GM12878 (cell line): Measurements from ENCODE around the gene ZNF428. TPM values are rescaled to one million over a fixed set of nuclear protein-coding genes. Genes with fewer than 3 reads are reported as not detected.

Experiments
- ATAC-seq: fragments of 200-7000 bp; cut with Tn5 transposase; 3 replicates; pipeline ENCODE4 v1.9.1; 2020; ENCODE audit warnings: mild to moderate bottlenecking, moderate library complexity
- BruUV-seq: library from RNA; stranded (reverse); fragments of 400-500 nt; replicated peaks from 2 replicates; lab custom pipeline; 2021; lab: Mats Ljungman, UMichigan
- CTCF ChIA-PET: fragments of 300-600 bp; sonication (Branson Sonifier 250); formaldehyde crosslinking; extraction: SDS; loops from one replicate; lab custom pipeline; 2021; ENCODE audit warnings: inconsistent platforms; lab: Yijun Ruan, JAX
- POLR2A ChIA-PET: fragments of 350-600 bp; formaldehyde crosslinking; extraction: SDS; loops from one replicate; lab custom pipeline; 2021; ENCODE audit warnings: inconsistent platforms; lab: Charles Lee
- RAD21 ChIA-PET: fragments of 300-600 bp; sonication (Branson Sonifier 250); formaldehyde crosslinking; loops from one replicate; lab custom pipeline; 2023; ENCODE audit warnings: antibody characterized with exemption; ENCODE audit not compliant: unreplicated experiment; lab: Charles Lee
- SMC1A ChIA-PET: fragments of 300-600 bp; sonication (Branson Sonifier 250); formaldehyde crosslinking; loops from one replicate; lab custom pipeline; 2023; ENCODE audit not compliant: unreplicated experiment, uncharacterized antibody; lab: Charles Lee
- DNase-seq: peaks from one replicate; pipeline ENCODE4 v3.0.0-alpha.2; 2011; ENCODE audit warnings: low read depth, low spot score
- FAIRE-seq: peaks from 3 replicates; lab custom pipeline; 2011; peaks lifted over from hg19 to GRCh38; lab: Jason Lieb, UNC
- H2AFZ ChIP-seq: 2 replicates; pipeline ENCODE4 v1.6.0; 2011; ENCODE audit warnings: low read depth, low read length, control low read depth; ENCODE audit not compliant: control insufficient read depth
- H3K27ac ChIP-seq: 2 replicates; pipeline ENCODE4 v1.5.1; 2011; ENCODE audit warnings: control low read depth; ENCODE audit not compliant: control insufficient read depth, insufficient read depth
- H3K27me3 ChIP-seq, 2 experiments: replicated peaks in 1 of 2; 2 replicates each; pipeline versions ENCODE4 v1.6.0 to v1.6.1; 2011; ENCODE audit warnings: low read length in 1 of 2; ENCODE audit not compliant: control insufficient read depth in 2 of 2, insufficient read depth in 2 of 2
- H3K36me3 ChIP-seq, 2 experiments: 2 replicates each; pipeline ENCODE4 v1.5.1; 2011; ENCODE audit warnings: low read length in 1 of 2; ENCODE audit not compliant: control insufficient read depth in 2 of 2, insufficient read depth in 2 of 2
- H3K4me1 ChIP-seq: 2 replicates; pipeline ENCODE4 v1.6.1; 2011; ENCODE audit warnings: mild to moderate bottlenecking, low read length, moderate library complexity, mixed read lengths; ENCODE audit not compliant: control insufficient read depth, insufficient read depth
- H3K4me2 ChIP-seq: 2 replicates; pipeline ENCODE4 v1.6.0; 2011; ENCODE audit warnings: control low read depth; ENCODE audit not compliant: control insufficient read depth, insufficient read depth
- H3K4me3 ChIP-seq: fragments of 200-600 bp; sonication (generic); 2 replicates; pipeline ENCODE4 v1.5.1; 2016
- H3K79me2 ChIP-seq: 2 replicates; pipeline ENCODE4 v1.6.0; 2011; ENCODE audit warnings: low read length; ENCODE audit not compliant: control insufficient read depth, insufficient read depth
- H3K9ac ChIP-seq: 2 replicates; pipeline ENCODE4 v1.8.0; 2011; ENCODE audit warnings: low read length, control low read depth, mixed read lengths; ENCODE audit not compliant: control insufficient read depth, insufficient read depth
- H3K9me3 ChIP-seq: replicated peaks from 3 replicates; pipeline ENCODE4 v1.5.1; 2011; ENCODE audit warnings: mild to moderate bottlenecking, low read length; ENCODE audit not compliant: control insufficient read depth, insufficient read depth
- H4K20me1 ChIP-seq: 2 replicates; pipeline ENCODE4 v1.6.0; 2011; ENCODE audit not compliant: control insufficient read depth, insufficient read depth
- ATF2 ChIP-seq: IDR thresholded peaks from 2 replicates; pipeline ENCODE4 v1.6.1; 2012; ENCODE audit warnings: low read length, inconsistent platforms
- E2F8 ChIP-seq: fragments of 450-650 bp; IDR thresholded peaks from 2 replicates; pipeline ENCODE4 v1.6.1; 2018; ENCODE audit warnings: mild to moderate bottlenecking, low read depth, moderate library complexity; ENCODE audit not compliant: partially characterized antibody
- ETV6 ChIP-seq, 2 experiments: fragments of 450-650 bp in 1 of 2; IDR thresholded peaks in 1 of 2; conservative IDR thresholded peaks in 1 of 2; 2 replicates each; pipeline ENCODE4 v1.6.1; 2014; ENCODE audit warnings: antibody characterized with exemption in 1 of 2, borderline replicate concordance in 1 of 2, low read depth in 1 of 2, mild to moderate bottlenecking in 1 of 2, moderate library complexity in 1 of 2
- HDAC6 ChIP-seq: fragments of 200-600 bp; sonication (generic); IDR thresholded peaks from one replicate; pipeline ENCODE4 v1.8.0; 2017; ENCODE audit warnings: antibody characterized with exemption; ENCODE audit not compliant: unreplicated experiment
- HDGF ChIP-seq: fragments of 450-650 bp; IDR thresholded peaks from 2 replicates; pipeline ENCODE4 v1.6.1; 2016; ENCODE audit warnings: antibody characterized with exemption
- IRF4 ChIP-seq: IDR thresholded peaks from 2 replicates; pipeline ENCODE4 v1.6.1; 2011; ENCODE audit warnings: low read depth, low read length
- MEF2A ChIP-seq: IDR thresholded peaks from 2 replicates; pipeline ENCODE4 v1.6.1; 2011; ENCODE audit warnings: low read depth, mild to moderate bottlenecking, low read length, moderate library complexity; ENCODE audit not compliant: insufficient read depth
- MLLT1 ChIP-seq: fragments of 450-650 bp; IDR thresholded peaks from 2 replicates; pipeline ENCODE4 v1.6.1; 2016; ENCODE audit warnings: mild to moderate bottlenecking
- MXI1 ChIP-seq: fragments of 150-350 bp; IDR thresholded peaks from 2 replicates; pipeline ENCODE4 v1.6.1; 2011; ENCODE audit warnings: low read depth, mild to moderate bottlenecking, inconsistent platforms, low read length, improper control_type of control experiment
- NFIC ChIP-seq: IDR thresholded peaks from 2 replicates; pipeline ENCODE4 v1.6.1; 2012; ENCODE audit warnings: low read depth, mild to moderate bottlenecking, inconsistent platforms, low read length, moderate library complexity
- RAD21 ChIP-seq: IDR thresholded peaks from 2 replicates; pipeline ENCODE4 v1.6.1; 2011; ENCODE audit warnings: mild to moderate bottlenecking, low read depth, low read length, moderate library complexity; ENCODE audit not compliant: insufficient read depth
- SREBF1 ChIP-seq: IDR thresholded peaks from 2 replicates; pipeline ENCODE4 v1.6.1; 2012; ENCODE audit warnings: mild to moderate bottlenecking, low read length
- SRF ChIP-seq, 2 experiments: IDR thresholded peaks; 2 replicates each; pipeline ENCODE4 v1.6.1; 2011; ENCODE audit warnings: low read depth in 2 of 2, low read length in 2 of 2, mild to moderate bottlenecking in 1 of 2, moderate library complexity in 1 of 2
- YBX1 ChIP-seq: fragments of 450-650 bp; IDR thresholded peaks from 2 replicates; pipeline ENCODE4 v1.6.1; 2016; ENCODE audit warnings: antibody characterized with exemption
- WGBS: methylation state at CpG from one replicate; pipeline ENCODE4 v1.1.6; 2016; ENCODE audit warnings: low lambda C conversion rate; ENCODE audit not compliant: insufficient replicate concordance, insufficient coverage; ENCODE audit errors: missing lambda C conversion rate; 5-methylcytosine and 5-hydroxymethylcytosine counted together
- in situ Hi-C: fragments of 300-500 bp; cut with MboI; formaldehyde crosslinking; loops from 9 replicates; pipeline ENCODE4 v1.14.3; 2018; ENCODE audit warnings: mixed read lengths
- intact Hi-C: fragments of 100-400 bp; cut with micrococcal nuclease; formaldehyde crosslinking; loops from one replicate; pipeline ENCODE4 v1.14.2; 2022; ENCODE audit not compliant: unreplicated experiment
- polyA plus RNA-seq, 11 experiments: library from polyadenylated mRNA; depleted of rRNA in 4 of 11; unstranded in 6 of 11; stranded (reverse) in 5 of 11; fragments of >200 nt; fragmentation: Nextera tagmentation in 4 of 11; fragmentation: Illumina TruSeq in 1 of 11; extraction: Ambion mirVana in 4 of 11; extraction: Trizol in 1 of 11; gene quantifications; 1 replicate in 1 of 11; 2 replicates in 10 of 11; pipeline versions ENCODE4 v1.2.1 to v1.2.3, GENCODE V29; 2011 to 2016; ENCODE audit warnings: inconsistent platforms in 2 of 11, missing spikeins in 2 of 11, low read depth in 1 of 11
- total RNA-seq, 4 experiments: library from RNA; depleted of rRNA in 3 of 4; stranded (reverse); fragments of >200 nt in 3 of 4; fragmentation: Illumina TruSeq in 1 of 4; extraction: Trizol in 1 of 4; gene quantifications; 2 replicates each; pipeline versions ENCODE4 v1.2.1 to v1.2.3, GENCODE V29; 2013 to 2021

ZNF428 gene
- total and polyA plus RNA-seq, 10 of the 15 experiments (the other 5 are each of a cell fraction or from before 2014, with no cell fraction given), result 0.27 to 57.8 (median 20.4) TPM

GRCh38 chr19:43595999-43596841 lies 23.2 kb downstream of the ZNF428 start, which contains the start of the genes IRGQ and ZNF576:
TSS of gene IRGQ (minus strand) at chr19:43596134. CDS start at chr19:43595338, 796 bp downstream.
TSS of gene ZNF576 (plus strand) at chr19:43596595. CDS start at chr19:43597109, 514 bp downstream.
- ATAC-seq (peak; percentile 86), DNase-seq (peak; percentile 98), FAIRE-seq (peak; percentile 97)
- Histone ChIP-seq H2AFZ (peak within 1 kb of the TSS; percentile 66), H3K9ac (peak within 1 kb of the TSS; percentile 91), H3K27me3 (no peaks in the 10 kb centered on the region), H3K79me2 (peaks cover 37% of the 10 kb centered on the region), H4K20me1 (no peaks in the 10 kb centered on the region), H3K36me3 (peaks cover 12 to 20% of the 10 kb centered on the region in 2 experiments; a peak in 3 of 4 replicates), H3K27ac (peak within 1 kb of the TSS; percentile 85), H3K4me3 (peak within 1 kb of the TSS; percentile 93), H3K4me2 (peak within 1 kb of the TSS; percentile 91), H3K9me3 (no peaks in the 10 kb centered on the region), H3K4me1 (peaks cover 7% of the 10 kb centered on the region; the same call in 1 of the 2 replicates)
- in situ Hi-C loops, result no loop called here
- TSS peak; percentile 61 for BruUV-seq
- intact Hi-C loops, result loop anchor here (1.0 to 2.0 kb wide), 4 partner anchors 21 to 185 kb away; partner anchors contain the start of genes KCNN4, PINLYP, XRCC1 and ZNF575
- SMC1A ChIA-PET, result interaction anchor here (1.0 to 5.4 kb wide), 14 partner anchors 19 to 182 kb away, joined by 3 to 59 read pairs (median 5); partner anchors contain the start of genes PINLYP, XRCC1 and ZNF575
- RAD21 ChIA-PET, result interaction anchor here (0.8 to 4.8 kb wide), 17 partner anchors 12 to 213 kb away, joined by 3 to 92 read pairs (median 12); partner anchors contain the start of genes PHLDB3, PINLYP, XRCC1 and ZNF575
- CTCF ChIA-PET, result interaction anchor here (0.7 to 6.6 kb wide), 18 partner anchors 13 to 214 kb away, joined by 3 to 169 read pairs (median 14); partner anchors contain the start of genes ETHE1 and XRCC1
- POLR2A ChIA-PET, result interaction anchor here (0.6 to 3.7 kb wide), 12 partner anchors 19 to 183 kb away, joined by 3 to 22 read pairs (median 4); partner anchors contain the start of genes PINLYP, XRCC1 and ZNF575
- under 1% methylated on average over 60 of the region's 60 CpGs for WGBS
- TF ChIP-seq SRF (IDR thresholded peaks at IDR 0.05; ENCODE audit: low read depth in 2 of 2, low read length in 2 of 2) (peak in 1 of 2 experiments; percentile 67; a peak in 2 of 4 replicates), MLLT1 (no peak; the same call in 1 of the 2 replicates), RAD21 (no peak), MEF2A (no peak), SREBF1 (0 out of 2 replicates have a peak, but pooled peaks have one; percentile 17), HDAC6 (no peak), IRF4 (0 out of 2 replicates have a peak, but pooled peaks have one; percentile 5), ATF2 (no peak), HDGF (no peak), NFIC (no peak), ETV6 (conservative IDR thresholded peaks at IDR 0.05 in 1 of 2, IDR thresholded peaks at IDR 0.05 in 1 of 2; ENCODE audit: borderline replicate concordance in 1 of 2, low read depth in 1 of 2) (no peak), YBX1 (no peak), E2F8 (peak; percentile 70), MXI1 (peak; percentile 71)
